HL-60 (cell line): Measurements from ENCODE around the gene SLC7A10.

Source experiments
- DNase-seq, 2 experiments: peaks; one replicate each; pipeline ENCODE4 v3.0.0-alpha.2; 2010 to 2020; ENCODE audit warnings: low read depth in 1 of 2, low spot score in 1 of 2
- H3K27ac ChIP-seq: fragments of 250-450 bp; sonication (Bioruptor Pico); replicated peaks from 2 replicates; pipeline ENCODE4 v1.5.1; 2020; ENCODE audit warnings: mild to moderate bottlenecking, moderate library complexity
- H3K27me3 ChIP-seq: fragments of 250-450 bp; sonication (Bioruptor Pico); 2 replicates; pipeline ENCODE4 v1.5.1; 2021; ENCODE audit warnings: mild to moderate bottlenecking, moderate library complexity; ENCODE audit not compliant: insufficient read depth, poor library complexity, severe bottlenecking
- H3K4me3 ChIP-seq: replicated peaks from 2 replicates; pipeline ENCODE4 v1.5.1; 2011; ENCODE audit warnings: mild to moderate bottlenecking, control low read depth, low read length; ENCODE audit not compliant: insufficient read depth
- CTCF ChIP-seq: IDR thresholded peaks from one replicate; pipeline ENCODE4 v1.5.1; 2011; ENCODE audit warnings: low read length, control low read depth, inconsistent platforms; ENCODE audit not compliant: insufficient read depth
- GABPA ChIP-seq: IDR thresholded peaks from 2 replicates; pipeline ENCODE4 v1.6.1; 2012; ENCODE audit warnings: low read depth
- POLR2AphosphoS5 ChIP-seq: IDR thresholded peaks from 2 replicates; pipeline ENCODE4 v1.6.1; 2012; ENCODE audit warnings: low read depth
- REST ChIP-seq: IDR thresholded peaks from 2 replicates; pipeline ENCODE4 v1.6.1; 2012; ENCODE audit warnings: low read depth; ENCODE audit not compliant: insufficient replicate concordance
- SPI1 ChIP-seq: IDR thresholded peaks from 2 replicates; pipeline ENCODE4 v1.6.1; 2012; ENCODE audit warnings: low read depth, mild to moderate bottlenecking, borderline replicate concordance

Gene SLC7A10

GRCh38 chr19:33233056-33233873 lies 7.6 kb upstream of the SLC7A10 start:
- H3K27ac ChIP-seq, result no peak overlapping the region
- no peaks in the 10 kb centered on the region for H3K27me3 ChIP-seq
- no peak overlapping the region for H3K4me3 ChIP-seq
- no peak for DNase-seq
- TF ChIP-seq GABPA (no peak), POLR2AphosphoS5 (no peak), REST (no peak), SPI1 (no peak), CTCF (no peak)

- H3K27me3 ChIP-seq, result no peaks in the 10 kb centered on the region
- H3K4me3 ChIP-seq, result no peak overlapping the region
- TF ChIP-seq REST, result no peak
- no peak for TF ChIP-seq CTCF
- TF ChIP-seq POLR2AphosphoS5, result no peak
- TF ChIP-seq SPI1, result no peak
- no peak for TF ChIP-seq GABPA
- no peak for DNase-seq
- no peak overlapping the region for H3K27ac ChIP-seq
Observed at GRCh38 chr19:33232656-33233055, 7.0 kb upstream of the SLC7A10 start.

GRCh38 chr19:33231511-33231910 lies 5.9 kb upstream of the SLC7A10 start:
- peaks cover under 1% of the 10 kb centered on the region for H3K27me3 ChIP-seq
- no peak for TF ChIP-seq GABPA
- TF ChIP-seq SPI1, result no peak
- no peak for TF ChIP-seq POLR2AphosphoS5
- no peak for TF ChIP-seq CTCF
- TF ChIP-seq REST, result no peak
- H3K27ac ChIP-seq, result no peak overlapping the region
- no peak for DNase-seq
- H3K4me3 ChIP-seq, result no peak overlapping the region
